ENCODE measurements around the gene CAMK4.

Gene CAMK4

DNA sequence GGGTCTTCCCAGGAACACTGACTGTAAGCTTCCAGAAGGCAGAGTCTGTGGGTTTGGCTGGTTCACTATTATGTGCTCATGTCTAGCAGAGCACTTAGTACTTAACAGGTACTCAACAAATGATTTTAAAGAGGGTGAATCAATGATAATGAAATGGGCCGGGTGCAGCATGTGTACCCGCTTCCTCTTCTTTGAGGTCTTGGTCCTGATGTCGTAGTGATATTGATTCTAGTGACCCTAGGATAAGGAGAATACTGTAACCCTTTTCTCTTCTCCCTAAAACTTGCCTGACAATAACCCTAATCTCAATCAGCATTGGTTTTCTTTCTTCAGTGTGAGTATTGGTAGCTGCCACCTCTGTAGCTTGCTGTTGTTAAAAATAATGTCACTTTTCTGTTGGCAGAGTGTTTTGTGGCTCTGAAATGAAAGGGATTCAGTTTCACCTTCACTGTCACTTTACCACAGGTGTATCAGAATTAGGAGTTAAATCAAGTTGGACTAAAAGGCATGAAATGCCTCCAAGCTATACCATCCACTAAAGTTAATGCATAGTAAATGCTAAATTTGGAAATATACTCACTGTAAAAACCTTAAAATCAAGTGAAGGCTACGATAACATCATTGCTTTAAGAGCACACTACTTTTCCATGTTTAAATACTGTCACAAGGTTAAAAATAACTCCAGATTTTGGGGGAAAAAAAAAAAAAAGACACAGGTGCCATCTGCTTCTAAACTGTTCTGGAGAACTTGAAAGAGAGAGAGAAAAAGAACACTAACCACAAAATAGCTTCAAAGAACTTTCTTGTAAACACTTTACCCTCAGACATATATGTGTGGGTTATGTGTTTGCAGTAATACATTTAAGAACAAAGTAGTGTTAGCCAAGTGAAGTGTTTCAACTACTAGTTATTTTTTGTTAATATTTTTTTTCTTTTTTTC lies 6.0 kb downstream of the CAMK4 start:
- DNase-seq (ENCODE audit: insufficient read length) (no peak), FAIRE-seq (peak; percentile 82)
- no peak for TF ChIP-seq POLR2AphosphoS5 (IDR thresholded peaks at IDR 0.05; ENCODE audit: low read depth, low read length)
- no peak for TF ChIP-seq POLR2A (IDR thresholded peaks at IDR 0.05; ENCODE audit: low read depth, low read length)
- TF ChIP-seq TAF1 (IDR thresholded peaks at IDR 0.05; ENCODE audit: borderline replicate concordance, low read depth, low read length) = no peak

- no peak for TF ChIP-seq TAF1 (IDR thresholded peaks at IDR 0.05; ENCODE audit: borderline replicate concordance, low read depth, low read length)
- TF ChIP-seq POLR2A (IDR thresholded peaks at IDR 0.05; ENCODE audit: low read depth, low read length) = no peak
- no peak for TF ChIP-seq POLR2AphosphoS5 (IDR thresholded peaks at IDR 0.05; ENCODE audit: low read depth, low read length)
- no peak for DNase-seq (ENCODE audit: insufficient read length)
- peak; percentile 44 for FAIRE-seq
These were observed 6.9 kb downstream of the CAMK4 start for GRCh38 chr5:111231119-111231518.

DNA sequence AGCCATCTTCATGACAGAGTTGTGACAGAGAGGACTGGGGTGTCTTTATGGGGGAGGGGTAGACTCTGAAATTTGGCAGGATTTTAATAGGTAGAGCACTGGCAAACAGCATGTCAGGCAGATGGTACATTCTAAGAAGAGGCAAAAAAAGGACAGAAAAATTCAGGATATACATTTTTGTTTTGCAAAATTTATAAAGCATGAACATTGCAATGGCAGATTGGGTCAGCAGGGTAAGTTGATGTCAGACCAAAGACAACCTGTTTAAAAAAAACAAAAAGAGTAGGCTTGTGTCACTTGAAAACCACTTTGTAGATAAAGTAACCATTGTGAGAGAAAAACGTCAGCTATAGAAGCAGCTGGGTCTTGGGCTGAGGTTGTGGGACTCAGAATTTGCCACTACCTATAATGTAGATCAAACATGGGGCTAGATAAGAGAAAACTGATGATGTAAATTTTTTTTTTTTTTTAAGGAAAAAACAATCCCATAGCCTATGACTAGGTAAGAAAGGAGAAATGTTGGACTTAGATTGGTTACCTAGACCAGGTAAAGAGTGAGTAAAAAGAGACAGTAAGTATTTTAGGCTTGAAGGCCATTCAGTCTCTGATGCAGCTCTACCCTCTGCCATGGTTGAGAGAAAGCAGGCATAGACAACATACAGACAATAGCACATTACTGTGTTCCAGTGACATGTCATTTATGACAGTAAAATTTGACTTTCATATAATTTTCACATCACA lies 8.3 kb downstream of the CAMK4 start:
- no peak for TF ChIP-seq POLR2AphosphoS5 (IDR thresholded peaks at IDR 0.05; ENCODE audit: low read depth, low read length)
- no peak for TF ChIP-seq TAF1 (IDR thresholded peaks at IDR 0.05; ENCODE audit: borderline replicate concordance, low read depth, low read length)
- no peak for TF ChIP-seq POLR2A (IDR thresholded peaks at IDR 0.05; ENCODE audit: low read depth, low read length)
- FAIRE-seq = peak; percentile 81

GRCh38 chr5:111233052-111233374 lies 8.8 kb downstream of the CAMK4 start:
- FAIRE-seq = no peak
- no peak for DNase-seq (ENCODE audit: insufficient read length)
- TF ChIP-seq POLR2AphosphoS5 (IDR thresholded peaks at IDR 0.05; ENCODE audit: low read depth, low read length) = no peak
- TF ChIP-seq POLR2A (IDR thresholded peaks at IDR 0.05; ENCODE audit: low read depth, low read length) = no peak
- TF ChIP-seq TAF1 (IDR thresholded peaks at IDR 0.05; ENCODE audit: borderline replicate concordance, low read depth, low read length) = no peak

More for the DNA sequence above, 8.3 kb downstream of the CAMK4 start:
- no peak for DNase-seq (ENCODE audit: insufficient read length)

- FAIRE-seq = peak; percentile 95
- no peak for DNase-seq (ENCODE audit: insufficient read length)
- TF ChIP-seq POLR2AphosphoS5 (IDR thresholded peaks at IDR 0.05; ENCODE audit: low read depth, low read length) = no peak
- TF ChIP-seq TAF1 (IDR thresholded peaks at IDR 0.05; ENCODE audit: borderline replicate concordance, low read depth, low read length) = no peak
- TF ChIP-seq POLR2A (IDR thresholded peaks at IDR 0.05; ENCODE audit: low read depth, low read length) = no peak
These were observed 9.9 kb downstream of the CAMK4 start for GRCh38 chr5:111234125-111234524.

DNA sequence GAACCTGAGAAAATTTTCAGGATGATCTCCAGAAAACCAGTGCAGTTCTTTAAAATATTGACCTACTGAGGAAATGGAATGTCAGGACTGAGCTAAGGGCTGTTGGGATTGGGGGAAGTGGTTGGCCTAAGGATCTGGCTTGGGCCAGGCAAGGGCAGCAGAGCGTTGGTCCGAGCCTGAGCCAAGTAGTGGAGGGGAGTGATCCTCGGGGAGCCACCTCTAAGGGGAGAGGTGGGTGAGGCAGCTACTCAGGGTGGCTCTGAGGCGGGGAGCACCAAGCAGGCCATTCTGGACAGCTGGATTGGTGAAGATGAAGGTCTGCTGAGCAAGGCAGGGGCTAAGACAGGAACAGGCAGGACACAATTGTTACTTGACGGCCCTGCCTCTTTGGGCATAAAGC lies 11.5 kb downstream of the CAMK4 start:
- TF ChIP-seq TAF1 (IDR thresholded peaks at IDR 0.05; ENCODE audit: borderline replicate concordance, low read depth, low read length) (no peak), POLR2AphosphoS5 (IDR thresholded peaks at IDR 0.05; ENCODE audit: low read depth, low read length) (no peak), POLR2A (IDR thresholded peaks at IDR 0.05; ENCODE audit: low read depth, low read length) (no peak)
- DNase-seq (ENCODE audit: insufficient read length) (no peak), FAIRE-seq (no peak)

- no peak for TF ChIP-seq POLR2AphosphoS5 (IDR thresholded peaks at IDR 0.05; ENCODE audit: low read depth, low read length)
- TF ChIP-seq TAF1 (IDR thresholded peaks at IDR 0.05; ENCODE audit: borderline replicate concordance, low read depth, low read length) = no peak
- no peak for TF ChIP-seq POLR2A (IDR thresholded peaks at IDR 0.05; ENCODE audit: low read depth, low read length)
- FAIRE-seq (peak; percentile 87), DNase-seq (ENCODE audit: insufficient read length) (no peak)
These were observed 12.2 kb downstream of the CAMK4 start for GRCh38 chr5:111236348-111236747.

DNA sequence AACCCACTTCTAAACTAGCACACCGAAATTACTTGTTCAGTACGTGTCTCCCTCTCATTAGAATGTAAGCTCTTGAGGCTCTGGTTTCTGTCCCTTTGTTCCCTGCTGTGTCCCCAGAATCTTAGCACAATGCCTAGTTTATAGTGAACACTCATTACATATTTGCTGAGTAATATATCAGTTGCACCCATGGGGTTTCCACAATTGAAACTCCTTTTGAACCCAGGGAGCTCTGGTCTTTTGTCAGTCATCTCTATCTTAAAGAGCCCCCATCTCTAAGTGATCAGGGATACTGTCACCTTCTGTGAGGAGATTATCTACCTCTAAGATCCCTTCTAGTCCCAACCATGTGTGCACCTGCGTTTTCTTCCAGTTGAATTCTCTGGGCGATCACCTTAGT lies 12.8 kb downstream of the CAMK4 start:
- DNase-seq (ENCODE audit: insufficient read length) (no peak), FAIRE-seq (no peak)
- TF ChIP-seq POLR2AphosphoS5 (IDR thresholded peaks at IDR 0.05; ENCODE audit: low read depth, low read length) (no peak), POLR2A (IDR thresholded peaks at IDR 0.05; ENCODE audit: low read depth, low read length) (no peak), TAF1 (IDR thresholded peaks at IDR 0.05; ENCODE audit: borderline replicate concordance, low read depth, low read length) (no peak)

GRCh38 chr5:111237470-111237869 lies 13.3 kb downstream of the CAMK4 start:
- TF ChIP-seq POLR2AphosphoS5 (IDR thresholded peaks at IDR 0.05; ENCODE audit: low read depth, low read length) = no peak
- TF ChIP-seq POLR2A (IDR thresholded peaks at IDR 0.05; ENCODE audit: low read depth, low read length) = no peak
- no peak for TF ChIP-seq TAF1 (IDR thresholded peaks at IDR 0.05; ENCODE audit: borderline replicate concordance, low read depth, low read length)
- DNase-seq (ENCODE audit: insufficient read length) = no peak
- FAIRE-seq = peak; percentile 63

DNA sequence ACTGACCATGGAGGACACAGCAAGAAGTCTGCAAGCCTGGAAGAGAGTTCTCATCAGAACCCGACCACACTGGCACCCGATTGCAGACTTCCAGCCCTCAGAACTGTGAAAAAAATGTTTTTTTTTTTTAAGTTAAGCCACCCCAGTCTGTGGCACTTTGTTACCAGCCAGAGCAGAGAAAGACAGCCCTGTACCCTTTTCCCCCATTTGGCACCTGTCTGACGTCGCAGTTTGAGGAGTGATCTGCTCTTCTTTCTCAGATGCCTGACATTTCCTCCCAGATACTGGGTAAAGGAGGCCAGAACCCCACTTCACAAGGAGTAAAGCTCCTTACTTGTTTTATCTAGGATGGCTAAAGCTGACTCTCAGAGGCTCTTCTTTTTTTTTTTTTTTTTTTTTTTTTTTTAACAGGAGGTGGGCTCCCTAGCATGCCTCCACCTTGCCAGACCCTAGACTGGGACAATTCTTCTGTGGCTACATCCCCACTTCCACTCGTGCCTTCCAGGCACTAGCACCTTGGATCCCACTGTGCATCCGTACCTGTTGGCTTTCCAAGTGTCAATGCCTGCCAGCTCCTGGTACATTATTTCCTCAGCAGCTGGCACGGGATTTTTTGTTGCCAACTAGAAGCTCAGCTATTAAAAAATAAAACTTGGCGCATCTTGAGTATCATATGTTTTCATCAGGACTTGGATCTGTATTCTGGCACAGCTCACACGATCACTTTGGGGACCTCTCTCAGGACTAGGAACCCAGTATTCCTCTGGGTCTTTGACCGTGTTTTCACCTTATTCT lies 14.4 kb downstream of the CAMK4 start:
- DNase-seq (ENCODE audit: insufficient read length) = no peak
- FAIRE-seq = no peak
- TF ChIP-seq TAF1 (IDR thresholded peaks at IDR 0.05; ENCODE audit: borderline replicate concordance, low read depth, low read length) (no peak), POLR2A (IDR thresholded peaks at IDR 0.05; ENCODE audit: low read depth, low read length) (no peak)

DNA sequence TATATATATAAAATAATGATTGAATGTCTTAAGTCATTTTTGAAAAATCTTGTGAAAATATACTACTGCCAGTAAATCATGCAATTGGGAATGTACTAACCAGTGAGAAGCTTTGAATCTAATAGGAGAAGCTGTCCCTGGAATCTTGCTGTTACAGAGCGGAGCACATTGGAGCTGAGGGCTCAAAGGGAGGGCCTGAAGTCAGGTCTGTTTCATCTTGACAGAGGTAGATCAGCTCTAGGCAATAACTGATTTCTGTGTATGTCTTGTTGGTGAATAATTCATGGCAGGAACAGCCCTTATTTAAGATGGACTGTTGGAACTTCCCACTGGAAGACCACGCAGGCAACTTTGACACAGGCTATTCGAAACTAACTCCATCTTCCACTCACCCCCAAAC lies 17.5 kb downstream of the CAMK4 start:
- DNase-seq (ENCODE audit: insufficient read length) = no peak
- no peak for FAIRE-seq
- TF ChIP-seq POLR2A (IDR thresholded peaks at IDR 0.05; ENCODE audit: low read depth, low read length) (no peak), POLR2AphosphoS5 (IDR thresholded peaks at IDR 0.05; ENCODE audit: low read depth, low read length) (no peak), TAF1 (IDR thresholded peaks at IDR 0.05; ENCODE audit: borderline replicate concordance, low read depth, low read length) (no peak)
